GM20000 (cell line): Measurements from ENCODE around the gene CHRNA7.

Experiments used
- DNase-seq: peaks from one replicate; pipeline ENCODE4 v3.0.0; 2012; ENCODE audit warnings: low spot score
- TF ChIP-seq, protein P1 (sequence below): IDR thresholded peaks from 2 replicates; pipeline ENCODE4 v1.5.1; 2012; ENCODE audit warnings: mild to moderate bottlenecking, control low read depth; ENCODE audit errors: extremely low read depth, missing control alignments

CHRNA7 gene

DNA sequence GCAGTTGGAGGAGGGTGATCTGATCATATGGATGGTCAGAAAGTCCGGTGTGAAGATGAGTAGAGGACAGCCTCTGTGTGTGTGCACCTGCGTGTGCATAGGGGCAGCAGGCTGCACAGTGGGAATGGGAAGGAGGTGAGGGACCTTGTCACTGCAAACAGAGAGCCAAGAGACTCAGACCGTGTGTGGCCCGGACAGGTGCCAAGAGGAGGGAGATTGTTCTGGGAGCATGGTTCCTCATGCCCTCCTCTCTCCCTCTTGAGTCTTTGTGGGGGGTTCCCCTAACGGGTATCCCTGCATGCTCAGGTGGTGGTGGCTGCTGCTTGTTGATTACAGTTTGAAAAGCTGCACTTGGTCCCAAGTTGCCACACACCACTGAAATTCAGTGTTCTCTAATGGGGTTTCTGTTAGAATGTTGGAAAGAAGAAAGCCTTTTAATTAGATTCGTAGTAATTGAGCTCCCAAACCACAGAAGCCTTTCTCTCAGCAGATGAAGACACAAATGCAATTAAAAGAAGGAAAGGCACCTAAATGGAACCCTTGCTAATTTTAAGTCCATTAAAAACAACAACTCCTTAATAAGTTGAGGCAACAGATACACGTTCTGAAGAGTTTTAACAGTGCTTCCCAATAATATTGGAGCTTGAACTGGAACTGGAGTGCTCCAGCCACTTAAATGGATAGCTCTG lies 68.9 kb downstream of the CHRNA7 start:
- TF ChIP-seq, protein P1, sequence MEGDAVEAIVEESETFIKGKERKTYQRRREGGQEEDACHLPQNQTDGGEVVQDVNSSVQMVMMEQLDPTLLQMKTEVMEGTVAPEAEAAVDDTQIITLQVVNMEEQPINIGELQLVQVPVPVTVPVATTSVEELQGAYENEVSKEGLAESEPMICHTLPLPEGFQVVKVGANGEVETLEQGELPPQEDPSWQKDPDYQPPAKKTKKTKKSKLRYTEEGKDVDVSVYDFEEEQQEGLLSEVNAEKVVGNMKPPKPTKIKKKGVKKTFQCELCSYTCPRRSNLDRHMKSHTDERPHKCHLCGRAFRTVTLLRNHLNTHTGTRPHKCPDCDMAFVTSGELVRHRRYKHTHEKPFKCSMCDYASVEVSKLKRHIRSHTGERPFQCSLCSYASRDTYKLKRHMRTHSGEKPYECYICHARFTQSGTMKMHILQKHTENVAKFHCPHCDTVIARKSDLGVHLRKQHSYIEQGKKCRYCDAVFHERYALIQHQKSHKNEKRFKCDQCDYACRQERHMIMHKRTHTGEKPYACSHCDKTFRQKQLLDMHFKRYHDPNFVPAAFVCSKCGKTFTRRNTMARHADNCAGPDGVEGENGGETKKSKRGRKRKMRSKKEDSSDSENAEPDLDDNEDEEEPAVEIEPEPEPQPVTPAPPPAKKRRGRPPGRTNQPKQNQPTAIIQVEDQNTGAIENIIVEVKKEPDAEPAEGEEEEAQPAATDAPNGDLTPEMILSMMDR, result no peak
- DNase-seq, result no peak

DNA sequence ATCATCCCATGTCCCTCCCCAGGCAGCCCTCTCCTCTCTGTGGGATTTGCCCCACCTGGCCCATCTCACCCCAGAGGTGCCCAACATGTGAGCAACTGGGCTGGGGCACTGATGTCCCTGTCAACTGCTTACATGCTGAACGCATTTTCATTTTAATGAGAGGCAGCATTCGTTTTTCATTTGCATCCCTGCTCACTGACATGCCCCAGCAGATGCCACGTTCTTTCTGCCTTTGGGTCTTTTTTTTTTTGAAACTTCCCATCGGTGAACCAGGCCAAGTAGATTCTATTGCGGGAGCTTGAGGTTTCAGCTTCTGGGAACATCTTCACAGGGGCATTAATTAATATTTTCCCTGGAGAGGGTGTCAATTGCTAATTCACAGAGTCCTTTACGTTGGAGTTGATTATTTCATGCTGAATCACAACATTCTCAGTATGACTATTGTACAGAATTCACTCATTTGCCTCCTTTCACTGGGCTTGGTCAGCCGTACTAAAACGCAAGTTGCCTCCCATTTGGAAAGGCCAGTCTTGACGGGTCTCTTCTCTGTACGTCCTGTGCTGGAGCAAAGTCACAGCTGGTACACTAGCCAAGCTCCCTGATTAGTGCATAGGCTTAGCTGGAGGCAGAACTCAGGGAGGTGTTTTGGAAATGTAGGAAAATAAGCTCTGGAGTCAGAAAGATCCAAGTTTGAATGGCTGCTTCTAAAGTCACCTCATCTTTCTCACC lies 69.8 kb downstream of the CHRNA7 start:
- TF ChIP-seq, protein P1, result no peak
- DNase-seq, result no peak

DNA sequence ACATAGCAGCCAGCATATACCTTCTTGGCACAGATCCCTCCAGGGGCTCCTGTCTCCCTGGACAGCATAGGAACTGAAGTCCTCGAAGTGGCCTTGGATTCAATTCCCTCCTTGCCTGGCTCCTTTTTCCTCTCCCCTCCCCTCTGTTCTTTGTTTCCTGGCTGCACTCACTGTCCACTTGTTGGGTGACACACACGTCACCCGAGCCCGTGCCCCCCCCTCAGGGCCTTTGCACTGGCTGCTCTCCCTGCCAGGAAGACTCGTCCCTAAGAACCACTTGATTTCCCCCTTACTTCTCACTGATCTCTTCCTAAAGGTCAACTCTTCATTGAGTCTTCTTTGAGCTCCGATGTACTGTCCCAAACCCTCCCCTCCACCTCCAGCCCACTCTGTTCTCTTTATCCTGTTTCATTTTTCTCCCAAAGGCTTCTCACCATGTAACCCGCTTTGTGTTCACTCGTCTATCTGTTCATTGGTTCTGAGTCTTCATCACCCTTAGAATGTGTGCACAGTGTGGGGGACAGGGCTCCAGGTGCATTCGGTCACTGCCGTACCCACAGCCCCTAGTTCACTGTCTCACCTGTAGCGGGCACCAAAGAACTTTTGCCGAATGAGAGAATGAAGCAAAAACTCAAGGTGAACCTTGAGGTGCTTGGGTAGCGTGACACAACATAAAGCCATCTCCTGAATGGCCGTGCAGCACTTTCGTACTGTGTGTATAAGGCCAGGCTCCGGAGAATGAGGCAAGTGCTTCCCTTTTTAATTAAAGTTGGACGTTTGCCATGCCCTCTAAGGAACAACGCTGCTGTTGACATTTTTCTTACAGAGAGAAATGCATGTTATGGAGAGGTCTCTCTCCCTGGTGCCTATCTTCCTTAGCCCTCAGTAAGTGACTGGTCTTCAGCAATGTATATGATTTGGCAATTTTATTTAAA lies 74.0 kb downstream of the CHRNA7 start:
- TF ChIP-seq, protein P1, result no peak

DNA sequence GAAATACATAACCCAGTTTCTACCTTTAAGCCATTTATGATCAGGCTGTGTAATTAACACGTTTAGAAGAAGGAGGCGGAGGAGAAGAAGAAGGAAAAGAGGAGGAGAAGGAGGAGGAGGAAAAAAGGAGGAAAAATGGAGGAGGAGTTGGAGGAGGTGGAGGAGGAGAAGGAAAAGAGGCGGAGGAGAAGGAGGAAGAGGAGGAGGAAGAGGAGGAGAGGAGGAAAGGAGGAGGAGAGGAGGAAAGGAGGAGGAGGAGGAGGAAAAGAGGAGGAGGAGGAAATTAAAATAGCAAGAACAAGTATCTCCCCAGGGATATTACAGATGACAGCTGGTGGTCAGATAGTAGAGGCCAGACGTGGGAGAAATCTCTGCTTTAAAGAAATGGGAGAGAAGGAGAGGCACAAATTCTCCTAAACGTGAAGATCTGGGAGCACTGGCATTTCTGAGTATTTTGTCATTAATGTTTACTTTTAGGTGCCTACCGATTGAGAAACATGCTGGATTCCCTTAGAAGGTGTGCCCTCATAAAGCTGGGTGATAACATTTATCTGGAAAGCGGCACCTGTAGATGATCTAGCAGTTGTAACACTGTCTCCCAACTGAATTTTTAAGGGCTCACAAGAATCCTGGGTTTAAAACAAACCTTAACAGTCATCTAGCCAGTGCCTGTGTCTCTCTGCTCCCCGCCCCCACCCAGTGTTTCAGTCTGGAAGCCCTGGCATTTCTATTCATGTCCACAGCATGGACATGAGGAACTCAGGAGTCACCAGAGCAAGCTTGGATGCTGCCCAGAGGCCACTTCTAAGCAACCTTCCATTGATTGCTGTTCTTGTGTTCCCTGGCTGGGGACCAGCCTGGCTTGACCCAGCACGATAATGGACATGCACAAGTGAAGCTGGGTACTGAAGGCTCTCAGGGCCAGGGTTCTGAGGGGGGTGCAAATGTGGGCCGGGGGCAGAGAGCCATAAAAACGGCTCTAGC lies 75.2 kb downstream of the CHRNA7 start:
- TF ChIP-seq, protein P1, result no peak
- DNase-seq, result no peak

More for the DNA sequence above, 74.0 kb downstream of the CHRNA7 start:
- DNase-seq, result no peak

DNA sequence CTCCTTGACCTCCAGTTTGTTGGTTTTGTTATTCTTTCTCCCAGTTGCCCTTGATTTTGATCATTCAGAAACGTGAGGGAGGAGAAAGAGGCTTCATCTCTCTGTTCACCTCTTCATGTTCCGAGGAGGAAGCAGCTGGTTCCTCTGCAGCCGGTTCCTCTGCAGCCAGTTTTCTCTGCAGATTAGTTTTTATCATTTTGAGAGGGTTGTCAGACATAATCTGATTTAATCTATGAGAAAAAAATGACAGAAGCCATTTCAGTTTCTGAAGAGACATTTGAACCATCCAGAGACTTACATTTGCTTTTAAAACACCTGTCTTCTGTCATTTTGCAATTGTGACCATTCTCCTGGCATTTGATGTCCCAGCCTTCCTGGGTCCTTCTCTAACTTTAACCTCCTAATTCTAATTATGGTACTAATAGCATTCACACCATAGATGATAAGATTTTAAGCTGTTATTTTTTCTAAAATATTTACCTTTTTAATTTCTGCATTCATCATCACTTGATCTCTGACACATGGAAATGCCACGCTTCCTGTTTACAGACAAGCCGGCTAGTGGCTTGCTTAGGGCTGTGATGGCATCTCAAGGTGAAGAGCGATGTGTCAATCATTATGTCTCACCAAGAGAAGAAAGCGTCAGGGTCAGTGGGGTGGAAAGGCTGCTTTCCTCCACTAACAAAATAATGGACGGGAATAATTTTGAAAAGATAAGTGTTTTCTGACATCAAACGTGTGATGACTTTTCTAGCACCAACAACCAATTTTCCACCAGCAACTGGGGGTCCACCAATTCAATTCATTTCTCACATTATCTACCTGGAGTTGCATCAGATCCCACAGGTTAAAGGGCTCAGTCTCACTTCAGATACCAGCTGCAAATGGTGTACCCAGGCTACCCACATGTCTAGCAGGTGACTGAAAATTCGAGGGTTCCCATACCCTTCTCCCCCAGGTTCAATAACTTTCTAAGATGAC lies 76.4 kb downstream of the CHRNA7 start:
- TF ChIP-seq, protein P1, result no peak
- no peak for DNase-seq
